ENCODE data around the gene ROR1.

DNA sequence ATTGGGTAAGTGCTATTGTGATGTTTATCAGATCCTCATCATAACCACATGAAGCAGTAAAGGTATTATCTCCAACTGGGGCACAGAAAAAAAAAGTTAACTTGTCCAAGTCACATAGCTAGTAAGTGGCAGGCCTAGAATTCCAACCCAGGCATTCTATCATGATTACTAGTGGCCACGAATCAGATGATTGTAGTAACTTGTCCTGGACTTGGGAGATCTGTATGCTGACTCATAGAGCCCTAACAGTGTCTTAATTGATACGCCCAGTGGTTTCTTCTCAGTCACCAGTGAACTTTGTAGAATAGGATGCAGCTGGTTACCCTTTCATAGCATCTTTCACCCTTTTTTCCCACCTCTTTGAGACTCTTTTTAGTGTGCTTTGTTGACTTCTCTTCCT lies 338.5 kb downstream of the ROR1 start:
- TF ChIP-seq, protein P1, sequence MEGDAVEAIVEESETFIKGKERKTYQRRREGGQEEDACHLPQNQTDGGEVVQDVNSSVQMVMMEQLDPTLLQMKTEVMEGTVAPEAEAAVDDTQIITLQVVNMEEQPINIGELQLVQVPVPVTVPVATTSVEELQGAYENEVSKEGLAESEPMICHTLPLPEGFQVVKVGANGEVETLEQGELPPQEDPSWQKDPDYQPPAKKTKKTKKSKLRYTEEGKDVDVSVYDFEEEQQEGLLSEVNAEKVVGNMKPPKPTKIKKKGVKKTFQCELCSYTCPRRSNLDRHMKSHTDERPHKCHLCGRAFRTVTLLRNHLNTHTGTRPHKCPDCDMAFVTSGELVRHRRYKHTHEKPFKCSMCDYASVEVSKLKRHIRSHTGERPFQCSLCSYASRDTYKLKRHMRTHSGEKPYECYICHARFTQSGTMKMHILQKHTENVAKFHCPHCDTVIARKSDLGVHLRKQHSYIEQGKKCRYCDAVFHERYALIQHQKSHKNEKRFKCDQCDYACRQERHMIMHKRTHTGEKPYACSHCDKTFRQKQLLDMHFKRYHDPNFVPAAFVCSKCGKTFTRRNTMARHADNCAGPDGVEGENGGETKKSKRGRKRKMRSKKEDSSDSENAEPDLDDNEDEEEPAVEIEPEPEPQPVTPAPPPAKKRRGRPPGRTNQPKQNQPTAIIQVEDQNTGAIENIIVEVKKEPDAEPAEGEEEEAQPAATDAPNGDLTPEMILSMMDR (IDR thresholded peaks at IDR 0.05 in 2 of 3, conservative IDR thresholded peaks at IDR 0.05 in 1 of 3; ENCODE audit: borderline replicate concordance in 1 of 3, insufficient read depth in 1 of 3, low read depth in 2 of 3, low read length in 2 of 3), result no peak
- TF ChIP-seq YY1 (IDR thresholded peaks at IDR 0.05; ENCODE audit: extremely low read depth, insufficient replicate concordance, low read depth, low read length) (no peak), POLR2AphosphoS5 (IDR thresholded peaks at IDR 0.05; ENCODE audit: low read depth, low read length) (no peak)

Measured in HCT116 (cell line).